OCI-LY7 (cell line): Measurements from ENCODE around the gene ATAD3C.

ENCODE experiments used
- EZH2phosphoT487 ChIP-seq: fragments of 200-600 bp; sonication (generic); IDR thresholded peaks from 2 replicates; pipeline ENCODE4 v1.6.1; 2018; ENCODE audit warnings: low read depth, borderline replicate concordance, mild to moderate bottlenecking, mixed run types, antibody characterized with exemption, low read length, moderate library complexity, mixed read lengths
- TF ChIP-seq, protein P1 (sequence below): fragments of 200-600 bp; sonication (generic); conservative IDR thresholded peaks from 2 replicates; pipeline ENCODE4 v1.5.1; 2014; ENCODE audit warnings: mild to moderate bottlenecking, antibody characterized with exemption, low read length, moderate library complexity, mixed read lengths

DNA sequence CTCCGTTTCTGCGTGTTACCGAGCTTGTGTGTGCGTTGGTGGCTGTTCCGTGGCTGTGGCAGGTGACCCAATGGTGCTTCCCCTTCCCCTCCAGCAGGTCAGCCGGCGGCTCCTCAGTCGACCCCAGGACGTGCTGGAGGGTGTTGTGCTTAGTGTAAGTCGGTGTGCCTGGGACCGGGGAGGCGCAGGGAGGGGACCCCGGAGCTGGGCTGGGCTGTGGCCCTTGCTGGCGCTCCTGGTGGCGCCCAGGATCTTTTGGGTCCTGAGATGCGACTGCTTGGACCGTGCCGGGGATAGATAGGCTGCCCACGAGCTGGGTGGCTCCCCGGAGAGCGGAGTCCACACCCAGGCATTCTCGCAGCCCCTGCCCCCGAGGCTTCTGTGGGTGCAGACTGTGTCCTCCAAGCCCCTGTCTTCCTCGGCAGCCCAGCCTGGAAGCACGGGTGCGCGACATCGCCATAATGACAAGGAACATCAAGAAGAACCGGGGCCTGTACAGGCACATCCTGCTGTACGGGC is 5.9 kb downstream of the ATAD3C start:
- TF ChIP-seq, protein P1, sequence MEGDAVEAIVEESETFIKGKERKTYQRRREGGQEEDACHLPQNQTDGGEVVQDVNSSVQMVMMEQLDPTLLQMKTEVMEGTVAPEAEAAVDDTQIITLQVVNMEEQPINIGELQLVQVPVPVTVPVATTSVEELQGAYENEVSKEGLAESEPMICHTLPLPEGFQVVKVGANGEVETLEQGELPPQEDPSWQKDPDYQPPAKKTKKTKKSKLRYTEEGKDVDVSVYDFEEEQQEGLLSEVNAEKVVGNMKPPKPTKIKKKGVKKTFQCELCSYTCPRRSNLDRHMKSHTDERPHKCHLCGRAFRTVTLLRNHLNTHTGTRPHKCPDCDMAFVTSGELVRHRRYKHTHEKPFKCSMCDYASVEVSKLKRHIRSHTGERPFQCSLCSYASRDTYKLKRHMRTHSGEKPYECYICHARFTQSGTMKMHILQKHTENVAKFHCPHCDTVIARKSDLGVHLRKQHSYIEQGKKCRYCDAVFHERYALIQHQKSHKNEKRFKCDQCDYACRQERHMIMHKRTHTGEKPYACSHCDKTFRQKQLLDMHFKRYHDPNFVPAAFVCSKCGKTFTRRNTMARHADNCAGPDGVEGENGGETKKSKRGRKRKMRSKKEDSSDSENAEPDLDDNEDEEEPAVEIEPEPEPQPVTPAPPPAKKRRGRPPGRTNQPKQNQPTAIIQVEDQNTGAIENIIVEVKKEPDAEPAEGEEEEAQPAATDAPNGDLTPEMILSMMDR = no peak
- TF ChIP-seq EZH2phosphoT487 = no peak
